Measurements from ENCODE around the gene TNFRSF13B.
"Not testable (repeated sequence)": the region's sequence is repeated elsewhere in the genome, so short reads cannot be mapped to it uniquely, and the experiment has no call there.

The TNFRSF13B gene

DNA sequence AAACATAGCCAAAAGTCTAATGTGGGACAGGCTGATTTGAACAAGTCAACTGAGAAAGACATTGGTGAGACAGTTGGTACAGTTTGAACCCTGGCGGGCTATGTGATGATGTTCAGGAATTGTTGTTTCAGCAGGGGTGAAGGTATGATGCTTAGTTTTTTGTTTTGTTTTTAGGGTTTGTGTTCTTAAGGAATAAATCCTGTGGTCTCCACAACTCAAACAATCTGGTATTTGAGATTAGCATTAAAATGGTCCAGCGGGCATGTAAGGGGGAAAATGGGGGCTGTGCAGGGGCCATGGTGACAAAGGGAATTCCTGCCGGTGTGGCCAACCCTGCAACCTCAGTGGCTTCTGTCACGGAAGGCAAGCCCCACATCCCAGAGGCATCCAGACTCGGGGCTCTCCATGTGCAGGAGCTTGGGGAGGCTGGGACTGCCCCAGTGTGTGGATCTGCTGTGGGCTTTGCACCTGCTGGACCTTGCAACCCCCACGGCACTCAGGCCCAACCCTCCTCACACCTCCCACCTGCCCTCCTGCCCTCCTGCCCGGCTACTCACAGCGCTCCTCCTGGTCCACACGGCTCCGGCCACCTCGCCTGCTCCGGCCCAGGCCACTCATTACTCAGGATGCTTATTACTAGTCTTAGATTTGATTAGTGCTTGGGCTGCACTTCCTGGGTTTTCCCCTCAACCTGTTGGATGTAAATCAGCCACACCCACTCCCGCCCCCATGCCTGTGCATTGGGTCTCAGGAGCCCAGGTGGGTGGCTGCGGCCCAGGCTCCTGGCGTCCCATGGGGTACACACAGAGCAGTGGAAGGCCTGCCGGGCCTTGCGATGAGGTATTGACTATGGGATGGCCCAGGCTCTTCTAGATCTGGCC is at the start of gene TNFRSF13B:
TNFRSF13B (minus strand) TSS at position 661 of the 881 bp plus-strand sequence; CDS start at position 618, 43 bp downstream.
- DNase-seq, result no peak

DNA sequence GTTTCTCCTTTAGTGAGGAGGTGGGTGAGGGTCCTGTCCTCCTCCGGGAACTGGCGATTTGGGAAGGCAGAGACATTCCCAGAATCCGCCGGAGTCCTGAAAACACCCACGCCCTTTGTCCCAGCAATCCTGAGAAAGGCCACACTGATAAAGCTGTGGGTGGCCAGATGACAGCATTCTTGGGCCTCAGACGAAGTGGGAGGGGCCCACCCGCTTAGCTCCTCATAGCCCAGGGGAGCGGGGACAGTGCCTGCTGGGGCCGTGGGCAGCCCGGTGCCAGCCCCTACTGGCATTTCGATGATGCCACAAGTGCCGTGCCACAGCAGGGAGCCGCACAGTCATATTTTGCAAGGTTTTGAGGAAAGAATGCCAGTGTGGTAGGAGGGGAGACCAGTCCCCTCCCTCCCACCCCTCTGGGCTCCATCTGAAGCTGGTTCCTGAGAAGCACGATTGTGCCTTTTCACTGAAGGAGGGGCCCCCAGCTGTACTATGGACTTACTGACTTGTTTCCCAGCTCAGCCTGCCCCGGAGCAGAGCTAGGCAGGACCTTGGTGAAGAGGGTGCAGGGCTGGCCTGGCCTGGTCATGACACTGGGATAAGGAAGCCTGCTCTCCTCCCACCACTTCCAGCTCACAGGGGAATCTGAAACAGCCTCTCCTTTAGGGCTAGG is 49.4 kb upstream of the TNFRSF13B start:
- no peak for DNase-seq

DNA sequence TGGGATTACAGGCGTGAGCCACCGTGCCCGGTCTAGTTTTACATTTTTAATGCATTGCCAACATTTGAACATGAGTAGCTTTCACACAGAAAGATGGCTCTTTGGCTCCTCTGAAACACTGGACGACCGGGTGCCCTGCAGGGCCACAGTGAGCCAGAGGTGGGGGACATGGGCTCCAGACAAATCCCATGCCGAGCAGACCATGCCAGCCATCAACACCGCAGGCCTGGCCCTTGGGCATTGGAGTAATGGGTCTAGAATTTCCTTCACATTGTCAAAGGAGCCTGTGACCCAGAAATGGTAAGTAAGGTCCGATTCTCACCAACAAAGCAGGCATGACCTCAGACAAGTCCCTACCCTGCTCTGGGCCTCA is 48.9 kb upstream of the TNFRSF13B start:
- DNase-seq, result no peak

DNA sequence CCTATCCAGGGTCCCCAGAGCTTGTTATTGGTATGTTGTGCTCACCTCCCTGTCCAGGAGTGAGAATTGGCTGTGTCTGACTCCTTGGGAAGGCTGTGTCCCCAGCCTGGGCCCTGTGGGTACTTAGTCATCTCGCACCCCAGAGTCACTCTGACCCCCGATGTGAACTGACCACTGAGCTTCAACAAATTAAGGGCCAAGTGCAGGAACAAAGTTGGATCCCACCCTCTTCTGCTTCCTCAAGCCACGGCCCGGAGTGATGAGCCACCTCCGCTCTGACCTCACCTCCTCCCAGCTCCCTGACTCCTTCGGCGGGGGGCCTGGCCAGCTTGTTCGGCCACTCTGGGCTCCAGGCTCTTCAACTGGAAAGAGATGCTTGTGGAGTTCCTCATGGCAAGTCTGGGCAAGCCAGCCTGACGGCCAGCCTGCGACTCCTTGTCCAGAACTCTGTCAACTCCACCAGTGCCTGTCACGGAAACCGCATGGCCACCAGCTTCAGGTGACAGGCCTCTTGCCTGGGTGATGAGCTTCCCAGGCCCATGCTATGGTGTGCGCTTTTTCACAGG is 48.1 kb upstream of the TNFRSF13B start:
- DNase-seq, result no peak

DNA sequence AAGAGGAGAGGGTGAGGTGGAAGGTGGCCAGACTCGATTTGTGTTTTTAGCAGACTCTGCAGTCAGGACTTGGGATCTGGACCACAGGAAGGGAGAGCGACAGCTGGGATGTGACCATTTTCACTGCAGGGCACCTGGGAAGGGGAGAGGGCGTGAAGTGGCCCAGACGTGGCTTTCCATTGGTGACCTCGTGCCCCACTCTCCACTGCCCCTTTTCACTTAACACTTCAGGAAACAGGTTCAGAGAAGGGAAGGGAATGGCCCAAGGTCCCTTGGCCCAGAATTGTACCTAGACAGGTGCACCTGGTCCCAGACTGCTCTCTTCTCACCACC is 47.5 kb upstream of the TNFRSF13B start:
- no peak for DNase-seq

DNA sequence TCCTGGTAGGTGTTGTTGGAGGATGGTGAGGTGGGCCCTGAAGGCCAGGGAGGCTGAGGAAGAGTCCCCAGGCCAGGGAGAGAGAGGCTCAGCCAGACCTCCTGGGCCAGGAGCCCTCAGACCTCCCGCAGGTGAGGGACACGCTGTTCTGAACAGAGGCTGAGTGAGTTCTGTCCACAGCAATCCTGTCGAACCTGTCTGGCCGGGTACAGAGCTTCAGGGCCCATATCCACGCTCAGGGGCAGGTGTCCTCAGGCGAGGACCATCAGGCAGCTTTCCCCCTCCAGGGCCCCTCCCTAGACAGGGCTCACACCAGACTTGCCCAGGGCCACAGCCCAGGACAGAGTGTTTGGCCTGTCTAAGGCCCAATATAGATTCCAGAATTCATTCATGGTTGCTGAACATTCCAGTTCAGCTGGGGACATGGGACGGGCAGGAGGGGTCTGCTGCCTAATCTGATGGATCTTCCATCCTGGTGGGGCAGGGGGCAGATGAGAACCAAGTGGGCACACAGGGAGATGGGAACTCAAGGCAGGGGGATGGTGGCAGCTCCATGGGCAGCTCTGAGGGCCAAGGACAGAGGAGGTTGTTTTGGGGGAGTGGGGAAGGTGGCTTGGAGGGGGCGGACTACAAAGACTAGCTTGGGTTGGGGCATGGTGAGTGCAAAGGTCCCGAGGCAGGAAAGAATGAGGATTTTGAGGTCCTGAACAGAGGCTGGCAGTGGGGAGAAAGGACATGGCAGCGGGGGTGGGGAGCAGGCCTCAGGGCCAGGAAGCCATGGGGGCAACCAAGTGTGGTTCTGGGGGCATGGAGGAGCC is 46.9 kb upstream of the TNFRSF13B start:
- DNase-seq, result no peak

DNA sequence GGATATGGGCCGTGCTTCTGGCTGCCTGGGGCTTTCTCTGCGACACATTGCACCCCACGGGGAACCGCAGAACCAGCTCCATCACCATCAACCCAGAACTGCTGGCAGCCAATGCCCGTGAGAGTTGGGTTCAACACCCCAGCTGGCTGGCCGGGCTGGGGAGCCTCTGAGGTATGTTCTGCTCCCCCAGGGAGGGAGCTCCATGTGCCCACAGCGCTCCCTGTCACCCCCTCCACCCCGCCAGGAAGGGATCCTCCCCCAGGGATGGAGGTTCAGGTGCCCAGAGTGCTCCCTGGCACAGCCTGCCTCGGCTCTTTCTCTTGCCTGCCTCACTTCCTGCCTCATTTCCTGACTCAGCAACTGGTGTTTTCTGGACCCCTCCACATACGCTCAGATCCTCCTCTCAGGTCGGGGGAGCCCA is 46.1 kb upstream of the TNFRSF13B start:
- no peak for DNase-seq

DNA sequence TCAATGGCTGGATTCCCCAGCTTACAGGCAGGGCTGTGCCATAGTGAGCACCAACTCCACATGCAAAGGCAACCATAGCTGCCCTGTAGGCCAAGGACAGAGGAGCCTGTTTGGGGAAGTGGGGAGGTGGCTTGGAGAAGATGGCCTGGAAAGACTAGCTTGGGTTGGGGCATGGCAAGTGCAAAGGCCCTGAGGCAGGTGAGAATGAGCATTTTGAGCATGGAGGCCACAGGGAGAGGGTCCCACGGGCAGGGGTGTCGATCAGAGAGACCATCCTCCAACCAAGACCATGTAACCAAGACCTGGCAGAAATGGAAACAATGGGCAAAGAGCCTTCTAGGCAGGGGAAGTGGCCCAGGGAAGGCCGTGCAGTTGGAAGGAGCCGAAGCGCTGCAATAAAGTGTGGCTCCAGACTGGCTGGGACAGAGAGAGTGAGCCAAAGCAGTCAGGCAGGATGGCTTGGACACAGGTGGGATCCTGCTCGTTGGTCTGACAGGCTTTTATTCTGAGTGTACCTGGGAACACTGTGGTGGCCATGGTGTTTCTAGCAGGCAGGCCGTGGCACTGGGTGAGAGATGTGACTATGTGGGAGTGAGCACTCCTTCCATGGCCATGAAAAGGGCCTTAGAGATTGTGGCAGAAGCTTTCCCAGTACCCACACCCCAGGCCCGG is 45.6 kb upstream of the TNFRSF13B start:
- DNase-seq, result no peak

DNA sequence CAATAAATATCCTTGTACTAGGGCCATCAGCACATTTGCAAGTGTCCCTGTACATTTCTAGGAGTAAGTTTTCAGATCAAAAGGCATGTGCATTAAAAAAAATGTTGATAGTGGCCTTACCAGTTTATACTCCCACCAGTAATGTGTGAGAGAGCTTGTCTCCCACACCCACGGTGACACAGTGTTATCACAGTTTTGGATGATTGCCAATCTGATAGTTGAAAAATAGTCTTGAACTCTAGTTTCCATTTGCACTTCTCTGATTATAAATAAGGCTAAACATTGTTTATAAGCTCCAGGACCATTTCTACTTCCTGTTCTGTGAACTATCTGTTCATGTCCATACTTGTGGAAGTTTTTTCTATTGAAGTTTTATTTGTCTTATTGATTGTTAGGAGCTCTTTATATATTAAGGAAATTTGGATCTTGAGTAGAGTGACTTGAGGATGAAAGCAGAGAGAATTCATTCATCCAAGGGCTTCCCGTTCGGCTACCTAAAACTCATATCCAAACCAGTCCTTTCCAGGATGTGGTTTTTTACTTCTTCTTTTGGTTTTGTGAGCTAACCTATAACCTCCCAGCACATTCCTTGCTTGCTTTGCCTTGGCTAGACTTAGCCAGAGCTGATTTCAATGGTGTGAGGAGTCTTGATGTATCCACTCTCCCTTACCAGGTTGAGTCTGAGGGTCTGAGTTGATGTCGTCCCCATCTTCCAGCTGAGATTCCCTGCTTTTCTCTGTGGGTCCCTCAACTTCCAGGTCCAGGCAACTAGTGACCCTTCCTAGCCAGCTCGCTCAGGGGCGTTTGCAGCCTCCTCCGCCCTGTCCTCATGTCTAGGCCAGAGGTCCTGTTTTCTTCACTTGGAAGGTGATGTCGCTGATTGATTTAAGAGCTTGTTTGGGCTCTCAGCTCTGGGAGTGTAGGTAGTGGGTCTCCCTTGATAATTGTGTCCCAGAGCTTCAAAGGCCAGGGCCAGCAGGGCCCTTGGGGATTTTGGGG is 44.6 kb upstream of the TNFRSF13B start:
- DNase-seq, result peak in 1 of 2 experiments; percentile 30

DNA sequence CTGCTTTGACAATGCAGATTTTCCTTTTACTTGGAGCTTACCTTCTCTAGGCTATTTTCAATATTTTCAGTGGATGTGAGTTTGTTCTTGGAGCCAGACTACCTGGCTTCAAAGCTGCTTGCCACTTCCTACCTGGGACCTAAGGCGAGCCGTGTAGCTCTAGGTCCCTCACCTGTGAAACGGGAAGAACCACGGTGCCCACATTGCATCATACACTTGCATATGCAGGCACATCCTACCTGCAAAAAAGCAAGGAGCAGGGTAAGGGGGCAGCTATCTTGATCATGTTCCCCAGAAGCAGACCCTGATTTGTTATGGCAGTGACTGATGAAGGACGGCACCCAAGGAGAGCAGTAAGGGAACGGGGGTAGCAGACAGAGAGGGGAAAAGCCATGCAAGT is 43.3 kb upstream of the TNFRSF13B start:
- no peak for DNase-seq

DNA sequence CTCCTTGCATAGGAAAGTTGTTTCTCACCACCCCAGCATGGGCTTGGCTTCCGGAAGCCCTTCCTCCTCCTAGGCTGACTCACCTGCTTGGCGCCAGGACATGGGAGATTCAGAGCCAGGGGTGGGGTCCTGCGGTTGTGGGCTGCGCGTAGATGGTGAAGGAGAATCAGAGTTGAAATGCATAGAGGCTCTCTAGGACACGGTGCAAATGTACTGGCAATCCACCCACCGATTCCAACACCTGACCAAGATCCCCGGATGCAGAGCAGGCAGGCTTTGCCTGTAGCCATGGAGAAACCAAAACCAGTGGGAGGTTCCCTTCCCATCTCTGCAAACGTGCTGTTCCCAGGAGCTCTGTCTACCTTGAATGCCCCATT is 42.8 kb upstream of the TNFRSF13B start:
- not testable (repeated sequence) for DNase-seq

DNA sequence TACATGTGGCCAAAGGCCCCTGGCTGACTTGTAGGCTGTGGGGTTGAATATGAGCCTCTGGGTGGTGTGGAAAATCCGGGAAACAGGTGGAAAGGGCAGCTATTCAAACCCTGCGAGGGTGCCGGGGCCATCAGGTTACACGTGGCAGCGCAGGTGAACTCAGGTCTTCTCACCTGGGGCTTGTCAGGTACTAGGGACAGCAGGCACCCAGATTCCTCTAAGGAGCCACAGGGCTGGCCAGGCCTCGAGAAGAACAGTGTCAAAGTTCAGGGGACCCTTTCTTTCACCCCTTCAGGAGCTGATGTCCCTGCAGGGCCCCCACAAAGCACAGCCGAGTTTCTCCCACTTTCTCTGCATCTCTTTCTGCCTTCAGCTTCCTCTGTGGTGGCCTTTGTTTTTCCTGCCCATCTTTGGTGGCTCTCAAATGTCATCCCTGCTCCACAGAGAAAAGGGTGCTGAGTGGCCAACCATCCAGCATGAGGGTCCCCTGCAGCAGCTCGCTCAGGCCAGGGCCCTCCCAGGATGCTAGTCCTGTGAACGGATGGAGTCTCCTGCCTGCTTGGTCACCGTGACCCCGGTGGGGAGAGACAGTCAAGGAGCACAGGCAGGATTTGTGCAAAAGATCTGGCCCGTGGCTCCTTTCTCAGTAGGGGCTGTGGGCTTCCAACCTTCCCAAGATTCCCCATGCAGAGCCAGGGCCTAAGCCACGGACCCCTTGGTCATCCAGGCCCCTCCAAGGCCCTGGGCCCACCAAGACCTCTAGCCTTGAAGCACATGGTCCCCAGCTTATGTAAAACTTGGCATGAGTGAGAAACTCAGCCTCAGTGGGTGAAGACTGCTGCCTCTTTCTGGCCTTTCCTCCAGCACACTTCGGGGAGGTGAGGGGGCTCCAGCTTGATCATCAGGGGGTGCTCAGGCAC is 42.2 kb upstream of the TNFRSF13B start:
- DNase-seq, result not testable (repeated sequence)

DNA sequence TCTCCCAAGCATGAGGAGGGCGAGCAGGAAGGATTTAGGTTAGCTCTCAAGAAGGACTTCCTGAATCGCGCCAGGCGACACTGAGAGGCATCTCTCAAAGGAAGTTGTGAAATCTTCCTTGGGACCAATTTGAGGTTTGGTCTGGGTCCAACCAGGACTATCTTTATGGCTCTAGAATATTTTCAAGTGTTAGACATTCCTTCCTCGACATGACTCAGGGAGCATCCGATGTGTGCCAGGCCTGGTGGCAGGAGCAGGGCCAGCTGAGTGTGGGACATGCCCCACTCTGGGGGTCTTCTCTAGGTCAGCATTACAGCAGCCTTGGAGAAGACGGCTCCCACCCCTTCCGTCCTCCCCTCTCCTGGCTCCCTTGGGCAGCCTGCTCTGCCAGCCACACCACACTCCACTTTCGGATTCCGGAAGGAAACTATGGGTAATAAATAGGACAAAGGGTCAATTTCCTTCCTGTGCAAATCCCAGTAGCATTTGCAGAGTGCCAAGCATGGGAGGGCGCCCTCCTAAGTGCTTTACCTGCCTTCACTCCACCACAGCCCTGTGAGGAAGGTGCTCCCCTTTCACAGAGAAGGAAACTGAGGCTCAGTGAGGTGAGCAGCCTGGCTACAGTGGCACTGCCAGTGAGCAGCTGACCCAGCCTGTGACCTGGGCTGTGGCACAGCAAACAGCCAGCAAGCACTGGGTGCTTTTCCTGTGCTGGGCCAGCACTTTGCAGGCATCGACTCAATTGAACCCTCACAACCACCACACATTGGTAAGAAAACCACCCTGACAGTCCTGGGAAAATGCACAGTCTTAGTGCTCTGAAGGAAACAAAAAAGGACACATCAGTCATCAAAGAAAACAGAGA is 39.4 kb upstream of the TNFRSF13B start:
- DNase-seq, result not testable (repeated sequence)

DNA sequence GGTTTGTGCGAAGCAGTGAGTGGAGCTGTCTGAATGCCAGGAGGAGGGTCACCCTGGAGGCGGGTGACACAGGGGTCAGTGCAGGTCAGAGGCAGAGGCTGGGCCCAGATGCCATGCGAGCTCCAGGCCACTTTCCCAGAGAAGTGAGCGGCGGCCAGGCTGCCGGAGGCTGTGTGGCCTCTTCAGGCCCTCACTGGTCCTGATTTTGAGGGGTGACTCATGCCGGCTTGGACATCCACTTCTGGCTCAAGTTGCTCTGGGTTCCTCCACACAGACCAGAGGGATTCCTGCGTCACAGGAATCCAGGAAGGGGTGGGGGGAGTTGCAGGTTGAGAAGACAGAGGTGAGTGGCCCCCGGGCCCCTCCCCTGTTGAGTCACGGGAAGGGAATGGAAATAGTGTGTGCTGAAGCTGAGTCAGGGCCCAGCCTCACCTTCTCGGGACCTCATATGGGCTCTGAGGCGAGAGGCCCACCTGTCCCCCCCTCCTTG is 38.7 kb upstream of the TNFRSF13B start:
- not testable (repeated sequence) for DNase-seq

DNA sequence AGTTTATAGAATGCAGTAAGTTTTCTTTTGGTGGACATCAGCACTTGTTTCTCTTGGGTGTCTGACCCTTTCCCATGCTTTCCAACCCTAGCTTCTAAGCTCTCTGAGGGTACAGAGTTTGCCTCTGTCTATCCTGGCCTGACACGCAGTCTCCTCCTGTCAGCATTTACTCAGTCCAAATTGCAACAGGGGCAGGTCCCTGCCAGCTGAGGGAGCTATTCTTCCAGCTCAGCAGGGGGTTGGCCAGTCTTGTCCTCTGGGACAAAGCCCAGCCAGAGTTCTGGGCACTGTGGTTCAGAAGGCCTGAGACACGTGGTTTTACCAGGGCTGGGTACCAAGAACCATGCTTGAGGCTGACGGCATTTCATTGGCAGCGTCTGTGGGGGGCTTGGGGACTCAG is 38.1 kb upstream of the TNFRSF13B start:
- DNase-seq, result not testable (repeated sequence)

DNA sequence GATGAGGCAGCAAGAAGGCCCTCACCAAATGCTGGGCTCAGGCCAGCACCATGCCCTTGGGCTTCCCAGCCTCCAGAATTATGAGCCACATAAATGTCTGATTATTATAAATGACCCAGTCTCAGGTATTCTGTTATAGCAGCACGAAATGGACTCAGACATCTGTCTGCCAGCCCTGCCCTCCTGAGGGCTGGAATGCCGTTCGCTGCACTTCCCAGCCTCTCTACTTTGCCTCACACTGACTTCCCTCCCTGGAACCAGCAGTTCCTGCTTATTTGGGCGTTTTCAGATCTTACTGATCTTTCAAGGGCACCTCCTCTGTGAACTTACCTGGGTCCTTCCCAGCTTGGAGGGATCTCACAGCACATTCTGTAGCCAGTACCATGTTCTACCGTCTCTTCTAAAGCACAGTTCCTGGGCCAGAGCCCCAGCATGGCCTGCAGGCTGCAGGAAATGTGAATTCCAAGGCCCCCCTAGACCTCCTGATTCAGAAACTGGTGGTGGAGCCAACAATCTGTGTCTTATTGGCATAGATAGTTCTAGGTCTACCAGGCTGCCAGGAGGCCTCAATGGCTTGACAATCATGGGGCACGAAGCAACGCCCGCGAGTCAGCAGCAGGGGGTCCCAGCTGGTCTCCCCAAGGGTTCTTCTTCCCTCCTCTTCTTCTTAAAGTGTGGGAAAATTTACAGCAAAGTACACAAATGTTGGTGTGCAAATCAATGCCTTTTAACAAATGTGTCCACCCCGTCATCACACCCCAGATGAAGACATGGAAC is 36.9 kb upstream of the TNFRSF13B start:
- not testable (repeated sequence) for DNase-seq

DNA sequence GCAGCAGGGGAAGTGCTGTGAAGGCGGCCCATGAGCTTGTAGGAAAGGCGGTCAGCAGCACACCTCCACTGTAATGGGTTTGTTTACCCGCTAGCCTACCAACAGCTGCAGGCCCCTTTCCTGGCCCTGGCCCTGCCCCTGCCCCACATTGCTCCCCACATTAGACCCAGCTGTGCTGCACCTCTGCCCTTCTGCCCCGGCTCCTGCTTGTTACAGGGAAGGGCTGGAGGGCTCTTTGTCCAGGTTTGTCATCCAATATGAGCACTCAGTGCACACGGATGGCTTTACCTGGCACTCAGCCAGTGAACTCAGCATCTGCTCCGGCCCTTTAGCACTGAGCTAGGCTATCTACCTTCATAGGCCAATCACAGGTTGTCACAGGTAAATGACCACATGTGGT is 36.0 kb upstream of the TNFRSF13B start:
- DNase-seq, result not testable (repeated sequence)

DNA sequence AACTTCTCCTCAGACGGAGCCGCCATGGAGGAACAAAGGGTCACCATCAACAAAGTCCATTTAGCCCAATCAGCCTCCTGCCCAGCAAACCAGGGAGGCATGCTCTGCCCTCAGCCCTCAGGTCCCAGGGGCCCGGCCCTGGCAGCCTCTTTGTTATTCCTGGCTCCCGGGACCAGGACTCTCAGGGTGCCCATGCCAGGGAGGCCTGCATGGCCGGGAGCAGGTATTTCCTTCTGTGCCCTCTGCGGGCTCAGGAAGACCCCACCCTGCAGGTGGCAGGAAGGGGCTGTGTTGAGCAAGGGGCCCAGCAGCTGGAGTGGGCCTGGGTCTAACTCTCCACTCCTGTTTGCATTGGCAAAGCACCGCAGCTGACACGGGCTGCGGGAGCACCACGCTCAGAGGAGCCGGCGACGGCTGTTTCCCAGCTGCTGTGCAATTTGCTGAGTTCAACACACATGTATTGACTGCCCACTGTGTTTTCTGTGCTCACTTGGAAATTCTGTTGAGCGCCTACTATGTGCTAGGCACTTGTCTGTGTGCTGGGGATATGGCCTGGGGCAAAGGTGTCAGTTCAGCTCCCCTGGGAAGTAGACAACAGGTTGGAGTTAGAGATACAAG is 33.2 kb upstream of the TNFRSF13B start:
- not testable (repeated sequence) for DNase-seq
